Osteocyte (in vitro differentiated cells): Measurements from ENCODE around the gene MGAT5. TPM values are rescaled to one million over a fixed set of nuclear protein-coding genes. Genes with fewer than 3 reads are reported as not detected.

ENCODE experiments used
- DNase-seq: peaks from one replicate; pipeline ENCODE4 v3.0.0; 2021; ENCODE audit warnings: mixed read lengths; ENCODE audit not compliant: unreplicated experiment; ENCODE audit errors: extremely low spot score
- H3K27ac Mint-ChIP-seq: one replicate; pipeline ENCODE4 v1.8.0; 2021; ENCODE audit warnings: mild to moderate bottlenecking, mixed read lengths; ENCODE audit not compliant: unreplicated experiment
- H3K27me3 Mint-ChIP-seq: one replicate; pipeline ENCODE4 v1.8.0; 2021; ENCODE audit warnings: mixed read lengths; ENCODE audit not compliant: unreplicated experiment
- H3K36me3 Mint-ChIP-seq: one replicate; pipeline ENCODE4 v1.8.0; 2021; ENCODE audit warnings: mixed read lengths; ENCODE audit not compliant: unreplicated experiment
- H3K4me1 Mint-ChIP-seq: one replicate; pipeline ENCODE4 v1.8.0; 2021; ENCODE audit warnings: mixed read lengths; ENCODE audit not compliant: unreplicated experiment
- H3K4me3 Mint-ChIP-seq: one replicate; pipeline ENCODE4 v1.8.0; 2021; ENCODE audit warnings: mild to moderate bottlenecking, moderate library complexity, mixed read lengths; ENCODE audit not compliant: unreplicated experiment
- H3K9me3 Mint-ChIP-seq: one replicate; pipeline ENCODE4 v1.8.0; 2021; ENCODE audit warnings: mixed read lengths; ENCODE audit not compliant: unreplicated experiment
- CTCF ChIP-seq: fragments of 200-600 bp; sonication (generic); IDR thresholded peaks from 2 replicates; pipeline ENCODE4 v1.5.0; 2021; ENCODE audit warnings: antibody characterized with exemption, mild to moderate bottlenecking, moderate library complexity
- total RNA-seq: library from RNA; stranded (reverse); gene quantifications from 2 replicates; pipeline ENCODE4 v1.2.1, GENCODE V29; 2021

The MGAT5 gene
- total RNA-seq, 1 donor from 2014 or later = 22.6 TPM

- H3K27me3 Mint-ChIP-seq = no peaks in the 10 kb centered on the region
- peaks cover 13% of the 10 kb centered on the region for H3K4me1 Mint-ChIP-seq
- H3K9me3 Mint-ChIP-seq = peaks cover 11% of the 10 kb centered on the region
- H3K36me3 Mint-ChIP-seq = no peaks in the 10 kb centered on the region
- no peak overlapping the region for H3K4me3 Mint-ChIP-seq
- no peak for TF ChIP-seq CTCF
- H3K27ac Mint-ChIP-seq = no peak overlapping the region
- DNase-seq = no peak
Observed at GRCh38 chr2:134229540-134229939, 24.3 kb upstream of the MGAT5 start.

DNA sequence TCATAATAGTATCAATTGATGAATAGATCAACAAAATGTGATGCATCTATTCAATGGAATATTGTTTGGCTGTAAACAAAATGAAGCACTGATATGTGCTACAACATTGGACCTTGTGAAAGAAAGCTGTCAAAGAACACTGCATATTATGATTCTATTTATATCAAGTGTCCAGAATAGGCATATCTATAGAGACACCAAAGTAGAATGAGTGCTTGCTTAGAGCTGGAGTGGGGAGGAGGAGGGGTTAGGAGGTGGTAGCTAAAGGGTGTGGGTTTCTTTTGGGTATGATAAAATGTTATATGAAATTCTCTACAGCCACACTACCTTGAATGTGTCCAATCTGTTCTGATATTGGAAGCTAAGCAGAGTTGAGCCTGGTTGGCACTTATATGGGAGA is 23.0 kb upstream of the MGAT5 start:
- Mint-ChIP-seq H3K9me3 (peaks cover 11% of the 10 kb centered on the region), H3K27ac (no peak overlapping the region), H3K4me1 (peaks cover 13% of the 10 kb centered on the region), H3K4me3 (no peak overlapping the region), H3K27me3 (no peaks in the 10 kb centered on the region), H3K36me3 (no peaks in the 10 kb centered on the region)
- TF ChIP-seq CTCF = no peak
- DNase-seq = no peak

DNA sequence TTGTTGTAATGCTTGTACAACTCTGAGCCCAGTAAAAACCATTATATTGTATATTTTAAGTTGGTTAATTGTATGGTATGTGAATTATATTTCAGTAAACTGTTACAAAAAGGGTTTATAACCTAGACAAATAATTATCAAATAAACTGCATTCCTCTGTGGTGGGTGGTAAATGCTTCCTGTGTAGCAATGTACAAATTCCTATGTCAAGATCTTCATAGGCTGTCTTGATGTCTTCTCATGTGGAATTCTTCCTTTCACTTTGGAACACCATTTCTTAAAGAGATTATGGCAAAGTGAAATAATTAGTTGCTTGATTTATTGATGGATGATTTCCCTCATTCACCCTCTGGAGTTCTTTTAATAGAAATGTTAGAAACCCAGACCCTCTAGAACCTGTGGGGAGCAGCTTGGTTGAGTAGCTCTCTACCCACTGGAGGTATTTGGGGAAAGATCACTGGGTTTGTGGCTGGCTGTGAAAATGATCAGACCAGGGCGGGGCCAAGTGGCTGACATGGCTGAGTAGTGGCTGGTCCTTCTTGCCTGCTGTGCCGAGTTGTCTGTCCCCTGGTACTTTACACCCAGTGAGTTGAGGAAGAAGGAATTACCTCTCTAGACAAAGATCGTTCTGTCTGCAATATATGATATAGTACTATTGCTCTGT is 22.4 kb upstream of the MGAT5 start:
- H3K36me3 Mint-ChIP-seq = no peaks in the 10 kb centered on the region
- no peak overlapping the region for H3K27ac Mint-ChIP-seq
- DNase-seq = no peak
- no peaks in the 10 kb centered on the region for H3K27me3 Mint-ChIP-seq
- peaks cover 11% of the 10 kb centered on the region for H3K9me3 Mint-ChIP-seq
- peaks cover 15% of the 10 kb centered on the region for H3K4me1 Mint-ChIP-seq
- TF ChIP-seq CTCF = no peak
- H3K4me3 Mint-ChIP-seq = no peak overlapping the region

- no peaks in the 10 kb centered on the region for H3K27me3 Mint-ChIP-seq
- H3K4me1 Mint-ChIP-seq = peaks cover 15% of the 10 kb centered on the region
- H3K36me3 Mint-ChIP-seq = no peaks in the 10 kb centered on the region
- DNase-seq = no peak
- H3K27ac Mint-ChIP-seq = no peak overlapping the region
- H3K4me3 Mint-ChIP-seq = no peak overlapping the region
- peaks cover 11% of the 10 kb centered on the region for H3K9me3 Mint-ChIP-seq
- no peak for TF ChIP-seq CTCF
Observed at GRCh38 chr2:134231965-134232340, 21.9 kb upstream of the MGAT5 start.

DNA sequence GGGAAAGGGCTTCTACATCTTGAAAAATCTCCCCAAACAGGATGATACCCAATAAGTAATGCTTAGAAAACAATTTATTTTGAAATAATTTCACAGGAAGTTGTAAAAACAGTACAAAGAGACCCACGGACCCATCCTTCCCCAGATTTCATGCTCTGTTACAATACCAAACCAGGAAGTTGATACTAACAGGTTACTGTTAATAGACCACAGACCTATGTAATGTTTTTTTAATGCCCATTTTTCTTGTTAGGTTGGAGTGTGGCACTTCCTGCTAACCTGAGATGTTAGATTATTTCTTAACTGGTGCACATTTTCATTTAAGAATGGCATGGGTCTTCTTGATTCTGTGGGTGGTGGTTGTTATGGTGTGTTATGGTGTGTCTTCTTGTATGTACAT is 21.4 kb upstream of the MGAT5 start:
- peaks cover 15% of the 10 kb centered on the region for H3K4me1 Mint-ChIP-seq
- TF ChIP-seq CTCF = no peak
- no peaks in the 10 kb centered on the region for H3K36me3 Mint-ChIP-seq
- DNase-seq = no peak
- H3K27ac Mint-ChIP-seq = no peak overlapping the region
- no peak overlapping the region for H3K4me3 Mint-ChIP-seq
- no peaks in the 10 kb centered on the region for H3K27me3 Mint-ChIP-seq
- peaks cover 11% of the 10 kb centered on the region for H3K9me3 Mint-ChIP-seq
